Keratinocyte (primary cell): ENCODE measurements around the gene FAM32A. TPM values are rescaled to one million over a fixed set of nuclear protein-coding genes. Genes with fewer than 3 reads are reported as not detected.

ENCODE experiments used
- DNase-seq: peaks from one replicate; pipeline ENCODE4 v3.0.0-alpha.2; 2011; ENCODE audit warnings: low read depth, missing footprints, low spot score
- FAIRE-seq: peaks from 2 replicates; lab custom pipeline; 2011; peaks lifted over from hg19 to GRCh38; lab: Jason Lieb, UNC
- H2AFZ ChIP-seq: 2 replicates; pipeline ENCODE4 v1.6.0; 2012; ENCODE audit warnings: low read length, control low read depth, inconsistent platforms; ENCODE audit not compliant: control insufficient read depth
- H3K27ac ChIP-seq: 2 replicates; pipeline ENCODE4 v1.5.1; 2011; ENCODE audit warnings: low read length; ENCODE audit not compliant: control insufficient read depth, insufficient read depth
- H3K27me3 ChIP-seq: 3 replicates; pipeline ENCODE4 v1.6.0; 2011; ENCODE audit warnings: low read length; ENCODE audit not compliant: control insufficient read depth, insufficient read depth; ENCODE audit errors: extremely low read depth
- H3K36me3 ChIP-seq, 2 experiments: 2 replicates in 1 of 2; 3 replicates in 1 of 2; pipeline ENCODE4 v1.5.1; 2011; ENCODE audit warnings: low read length in 2 of 2, mild to moderate bottlenecking in 1 of 2; ENCODE audit not compliant: control insufficient read depth in 2 of 2, insufficient read depth in 2 of 2; ENCODE audit errors: extremely low read depth in 1 of 2
- H3K4me1 ChIP-seq: 3 replicates; pipeline ENCODE4 v1.5.1; 2011; ENCODE audit warnings: low read length; ENCODE audit not compliant: control insufficient read depth, insufficient read depth; ENCODE audit errors: extremely low read depth
- H3K4me2 ChIP-seq: 3 replicates; pipeline ENCODE4 v1.6.0; 2011; ENCODE audit warnings: low read depth, low read length; ENCODE audit not compliant: control insufficient read depth, insufficient read depth; ENCODE audit errors: extremely low read depth
- H3K4me3 ChIP-seq, 3 experiments: fragments of 200-600 bp in 1 of 3; sonication (generic) in 1 of 3; 2 replicates in 2 of 3; 3 replicates in 1 of 3; pipeline ENCODE4 v1.5.1; 2011 to 2016; ENCODE audit warnings: low read length in 3 of 3, mild to moderate bottlenecking in 3 of 3, control low read depth in 2 of 3, inconsistent platforms in 1 of 3, low read depth in 1 of 3, mixed read lengths in 1 of 3, mixed run types in 1 of 3, moderate library complexity in 1 of 3; ENCODE audit not compliant: control insufficient read depth in 2 of 3, insufficient read depth in 2 of 3; ENCODE audit errors: extremely low read depth in 1 of 3
- H3K79me2 ChIP-seq: 2 replicates; pipeline ENCODE4 v1.6.0; 2012; ENCODE audit warnings: low read length; ENCODE audit not compliant: control insufficient read depth, insufficient read depth
- H3K9ac ChIP-seq: 3 replicates; pipeline ENCODE4 v1.6.0; 2011; ENCODE audit warnings: low read length; ENCODE audit not compliant: control insufficient read depth, insufficient read depth; ENCODE audit errors: extremely low read depth
- H3K9me1 ChIP-seq: 3 replicates; pipeline ENCODE4 v1.6.0; 2011; ENCODE audit warnings: low read length; ENCODE audit not compliant: control insufficient read depth, insufficient read depth; ENCODE audit errors: extremely low read depth
- H3K9me3 ChIP-seq: 2 replicates; pipeline ENCODE4 v1.5.1; 2012; ENCODE audit warnings: low read depth, low read length; ENCODE audit not compliant: control insufficient read depth
- H4K20me1 ChIP-seq: 3 replicates; pipeline ENCODE4 v1.6.0; 2011; ENCODE audit warnings: low read length; ENCODE audit not compliant: control insufficient read depth, insufficient read depth; ENCODE audit errors: extremely low read depth
- EZH2 ChIP-seq: IDR thresholded peaks from one replicate; pipeline ENCODE4 v1.6.1; 2012; ENCODE audit warnings: inconsistent platforms, mild to moderate bottlenecking, low read length, moderate library complexity
- dilution Hi-C: fragments of 300-500 bp; cut with MboI; formaldehyde crosslinking; loops from one replicate; pipeline ENCODE4 v1.7.0; 2020; ENCODE audit warnings: low sequenced_read_pairs; ENCODE audit not compliant: extremely low pct_ligation_motif_present
- polyA plus RNA-seq, 5 experiments: library from polyadenylated mRNA; depleted of rRNA in 3 of 5; stranded (reverse) in 3 of 5; stranded (forward) in 1 of 5; unstranded in 1 of 5; fragments of >200 nt; gene quantifications; 1 replicate in 1 of 5; 2 replicates in 3 of 5; 3 replicates in 1 of 5; pipeline versions ENCODE4 v1.2.1 to v1.2.3, GENCODE V29; 2011 to 2012; ENCODE audit warnings: missing spikeins in 2 of 5, low read depth in 1 of 5, low replicate concordance in 1 of 5
- TF ChIP-seq, protein P1 (sequence below), 3 experiments: IDR thresholded peaks in 1 of 3; conservative IDR thresholded peaks in 1 of 3; optimal IDR thresholded peaks in 1 of 3; 2 replicates in 2 of 3; 3 replicates in 1 of 3; pipeline versions ENCODE3 to v1.5.1; 2011; ENCODE audit warnings: low read length in 3 of 3, mild to moderate bottlenecking in 3 of 3, moderate library complexity in 2 of 3, control low read depth in 1 of 3, inconsistent platforms in 1 of 3; ENCODE audit not compliant: insufficient read depth in 2 of 3; ENCODE audit errors: extremely low read depth in 1 of 3

FAM32A gene
- polyA plus RNA-seq, 1 donor (not counting 4 experiments of a cell fraction or from before 2014, with no cell fraction given) = 105 TPM

DNA sequence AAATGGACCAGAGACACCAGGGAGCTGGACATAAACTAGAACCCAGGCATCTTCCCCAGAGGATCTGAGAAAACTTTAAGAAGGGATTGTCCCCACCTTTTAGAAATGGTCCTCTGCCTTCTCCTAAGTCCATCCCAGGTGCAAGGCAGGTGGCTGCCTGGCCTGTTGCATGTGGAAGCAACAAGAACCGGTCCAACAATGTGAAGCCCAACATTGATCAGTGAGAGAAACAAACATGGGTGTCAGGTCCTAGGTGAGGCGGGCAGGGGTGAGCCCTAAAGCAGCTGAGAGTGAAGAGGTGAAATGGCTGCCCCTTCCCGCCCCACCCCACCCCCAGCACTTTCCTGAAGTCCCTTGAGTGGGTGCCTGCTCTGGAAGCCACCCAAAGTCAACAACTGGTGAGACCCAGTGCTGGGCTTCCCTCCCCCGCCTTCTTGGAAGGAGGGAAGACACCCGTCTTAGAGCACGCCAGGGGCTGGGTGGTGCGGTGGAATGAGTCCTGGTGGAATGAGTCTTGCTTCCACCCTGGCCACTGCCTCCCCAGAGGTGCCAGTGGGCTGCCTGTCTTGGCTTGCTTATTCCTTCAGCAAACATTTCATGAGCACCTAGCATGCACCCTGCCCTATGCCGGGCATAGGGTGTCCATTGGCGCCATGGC lies 14.2 kb downstream of the FAM32A start:
- H3K9me1 ChIP-seq = peaks cover 3% of the 10 kb centered on the region
- H3K27me3 ChIP-seq = no peaks in the 10 kb centered on the region
- H3K79me2 ChIP-seq = peaks cover 39% of the 10 kb centered on the region
- DNase-seq (no peak), FAIRE-seq (no peak)
- peaks cover 15 to 20% of the 10 kb centered on the region in 2 experiments for H3K36me3 ChIP-seq
- H2AFZ ChIP-seq = no peak overlapping the region
- peaks cover 2% of the 10 kb centered on the region for H4K20me1 ChIP-seq
- peak overlapping the region in 1 of 3 experiments; percentile 9 for H3K4me3 ChIP-seq
- no peaks in the 10 kb centered on the region for H3K9me3 ChIP-seq
- H3K9ac ChIP-seq = no peak overlapping the region
- peak overlapping the region; percentile 59 for H3K4me2 ChIP-seq
- no peak overlapping the region for H3K27ac ChIP-seq
- peaks cover 24% of the 10 kb centered on the region for H3K4me1 ChIP-seq
- no peak for TF ChIP-seq EZH2
- TF ChIP-seq, protein P1, sequence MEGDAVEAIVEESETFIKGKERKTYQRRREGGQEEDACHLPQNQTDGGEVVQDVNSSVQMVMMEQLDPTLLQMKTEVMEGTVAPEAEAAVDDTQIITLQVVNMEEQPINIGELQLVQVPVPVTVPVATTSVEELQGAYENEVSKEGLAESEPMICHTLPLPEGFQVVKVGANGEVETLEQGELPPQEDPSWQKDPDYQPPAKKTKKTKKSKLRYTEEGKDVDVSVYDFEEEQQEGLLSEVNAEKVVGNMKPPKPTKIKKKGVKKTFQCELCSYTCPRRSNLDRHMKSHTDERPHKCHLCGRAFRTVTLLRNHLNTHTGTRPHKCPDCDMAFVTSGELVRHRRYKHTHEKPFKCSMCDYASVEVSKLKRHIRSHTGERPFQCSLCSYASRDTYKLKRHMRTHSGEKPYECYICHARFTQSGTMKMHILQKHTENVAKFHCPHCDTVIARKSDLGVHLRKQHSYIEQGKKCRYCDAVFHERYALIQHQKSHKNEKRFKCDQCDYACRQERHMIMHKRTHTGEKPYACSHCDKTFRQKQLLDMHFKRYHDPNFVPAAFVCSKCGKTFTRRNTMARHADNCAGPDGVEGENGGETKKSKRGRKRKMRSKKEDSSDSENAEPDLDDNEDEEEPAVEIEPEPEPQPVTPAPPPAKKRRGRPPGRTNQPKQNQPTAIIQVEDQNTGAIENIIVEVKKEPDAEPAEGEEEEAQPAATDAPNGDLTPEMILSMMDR (optimal IDR thresholded peaks at IDR 0.05 in 1 of 3, IDR thresholded peaks at IDR 0.05 in 1 of 3, conservative IDR thresholded peaks at IDR 0.05 in 1 of 3; ENCODE audit: extremely low read depth in 1 of 3, insufficient read depth in 2 of 3, low read length in 3 of 3) = no peak
- dilution Hi-C loops = no loop called here

DNA sequence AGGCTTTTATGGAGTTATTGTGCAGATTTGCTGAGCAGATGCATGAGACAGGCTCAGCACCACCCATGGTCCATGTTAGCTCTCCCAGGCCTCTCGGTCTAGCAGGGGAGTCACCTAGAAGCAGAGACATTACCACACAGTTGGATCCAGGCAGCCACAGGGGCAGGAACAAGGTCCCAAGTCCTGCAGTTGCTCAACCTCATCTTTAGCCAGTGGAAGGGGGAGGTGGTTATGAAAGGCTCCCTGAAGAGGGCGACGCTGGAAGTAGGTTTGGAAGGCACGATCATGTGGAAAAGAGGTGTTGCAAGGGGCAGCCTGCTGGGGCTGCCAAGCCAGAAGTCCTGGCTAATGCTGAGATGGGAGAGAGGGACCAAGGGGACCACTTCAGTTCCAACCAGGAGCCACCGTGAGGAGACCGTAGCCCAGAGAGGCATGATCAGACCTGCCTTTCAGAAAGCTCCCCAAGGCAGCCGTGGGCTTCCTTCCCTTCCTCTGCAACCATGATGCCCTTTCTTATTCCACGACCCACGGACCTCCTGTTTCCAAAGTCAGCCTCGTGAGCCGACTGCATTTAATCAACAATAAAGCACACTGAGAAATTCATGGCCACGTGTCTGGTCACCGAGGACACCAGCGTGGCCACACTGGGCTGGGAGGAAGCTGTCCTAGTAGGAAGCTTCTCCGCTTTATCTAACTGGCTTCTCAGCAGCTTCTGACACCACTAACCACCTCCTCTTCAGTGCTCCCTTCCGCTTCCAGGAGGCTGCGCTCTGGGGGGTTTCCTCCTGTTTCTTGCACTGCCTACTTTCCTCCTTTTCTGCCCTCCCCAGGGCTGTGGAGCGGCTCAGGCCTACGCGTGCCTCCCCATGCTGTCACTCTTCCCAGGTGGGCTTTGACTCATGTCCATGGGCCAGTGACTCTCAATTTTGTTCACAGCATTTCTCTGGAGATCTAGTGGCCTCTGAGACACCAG lies 15.1 kb downstream of the FAM32A start:
- H3K9me3 ChIP-seq = no peaks in the 10 kb centered on the region
- H3K36me3 ChIP-seq = peaks cover 15 to 20% of the 10 kb centered on the region in 2 experiments
- peaks cover 2% of the 10 kb centered on the region for H4K20me1 ChIP-seq
- no peak overlapping the region for H3K27ac ChIP-seq
- dilution Hi-C loops = loop anchor here (25.0 kb wide), 1 partner anchor 162 kb away; no protein-coding TSS in a partner anchor
- TF ChIP-seq EZH2 = no peak
- TF ChIP-seq, protein P1 (optimal IDR thresholded peaks at IDR 0.05 in 1 of 3, IDR thresholded peaks at IDR 0.05 in 1 of 3, conservative IDR thresholded peaks at IDR 0.05 in 1 of 3; ENCODE audit: extremely low read depth in 1 of 3, insufficient read depth in 2 of 3, low read length in 3 of 3) = no peak
- no peak overlapping the region for H2AFZ ChIP-seq
- FAIRE-seq (no peak), DNase-seq (no peak)
- H3K4me2 ChIP-seq = no peak overlapping the region
- no peaks in the 10 kb centered on the region for H3K27me3 ChIP-seq
- peaks cover 39% of the 10 kb centered on the region for H3K79me2 ChIP-seq
- H3K9me1 ChIP-seq = peaks cover 3% of the 10 kb centered on the region
- H3K4me3 ChIP-seq = no peak overlapping the region
- H3K9ac ChIP-seq = no peak overlapping the region
- peaks cover 24% of the 10 kb centered on the region for H3K4me1 ChIP-seq
